Gastroesophageal sphincter (tissue), 4 donors: Measurements from ENCODE around the gene CUX1. TPM values are rescaled to one million over a fixed set of nuclear protein-coding genes. Genes with fewer than 3 reads are reported as not detected.

Source experiments
- ATAC-seq: fragments of 150-250 bp; one replicate; pipeline ENCODE4 v1.9.1; 2016; ENCODE audit warnings: mild to moderate bottlenecking, moderate library complexity
- H3K27ac ChIP-seq, 4 donors: fragments of 200-600 bp; sonication (generic) in 3 of 4; 1 replicate in 3 of 4; 2 replicates in 1 of 4; pipeline ENCODE4 v1.5.1; 2016 to 2019
- H3K27me3 ChIP-seq: fragments of 200-600 bp; sonication (generic); one replicate; pipeline ENCODE4 v1.5.1; 2019
- H3K36me3 ChIP-seq, 2 donors: fragments of 200-600 bp; sonication (generic); one replicate each; pipeline ENCODE4 v1.5.1; 2019; ENCODE audit warnings: control low read depth in 1 of 2
- H3K4me1 ChIP-seq, 3 donors: fragments of 200-600 bp; sonication (generic); 1 replicate in 2 of 3; 2 replicates in 1 of 3; pipeline ENCODE4 v1.5.1; 2016 to 2019; ENCODE audit warnings: control low read depth in 2 of 3
- H3K4me3 ChIP-seq, 2 donors: fragments of 200-600 bp; sonication (generic); one replicate each; pipeline ENCODE4 v1.5.1; 2019; ENCODE audit warnings: mild to moderate bottlenecking in 1 of 2, moderate library complexity in 1 of 2
- H3K9me3 ChIP-seq, 3 donors: fragments of 200-600 bp; sonication (generic); one replicate each; pipeline ENCODE4 v1.5.1; 2017 to 2019; ENCODE audit warnings: control low read depth in 2 of 3
- CTCF ChIP-seq, 4 experiments: fragments of 200-600 bp in 2 of 4; fragments of 450-650 bp in 2 of 4; sonication (generic) in 1 of 4; IDR thresholded peaks; one replicate each; pipeline ENCODE4 v1.5.1; 2017 to 2019; ENCODE audit warnings: antibody characterized with exemption in 4 of 4, mild to moderate bottlenecking in 2 of 4, moderate library complexity in 2 of 4
- EP300 ChIP-seq: sonication (generic); formaldehyde crosslinking; IDR thresholded peaks from one replicate; pipeline ENCODE4 v1.6.1; 2017; ENCODE audit warnings: antibody characterized with exemption, mild to moderate bottlenecking
- POLR2A ChIP-seq, 2 donors: fragments of 450-650 bp; IDR thresholded peaks; one replicate each; pipeline ENCODE4 v1.6.1; 2017; ENCODE audit warnings: antibody characterized with exemption in 2 of 2, mild to moderate bottlenecking in 2 of 2, moderate library complexity in 1 of 2
- POLR2AphosphoS5 ChIP-seq: sonication (generic); formaldehyde crosslinking; IDR thresholded peaks from one replicate; pipeline ENCODE4 v1.6.1; 2017; ENCODE audit warnings: antibody characterized with exemption
- WGBS, 2 donors: methylation state at CpG; one replicate each; pipeline ENCODE4 v1.1.5; 2018; ENCODE audit warnings: low coverage in 1 of 2; 5-methylcytosine and 5-hydroxymethylcytosine counted together
- total RNA-seq, 4 donors: library from RNA; depleted of rRNA; stranded (reverse); fragments of >200 nt; gene quantifications; one replicate each; pipeline ENCODE4 v1.1.0, GENCODE V29; 2016

The CUX1 gene
- total RNA-seq, 4 donors from 2014 or later, result 84.4 to 134 (median 110) TPM

- Histone ChIP-seq H3K9me3 (no peaks in the 10 kb centered on the region), H3K4me3 (no peak overlapping the region), H3K27me3 (no peaks in the 10 kb centered on the region), H3K27ac (no peak overlapping the region), H3K4me1 (no peaks in the 10 kb centered on the region), H3K36me3 (peaks cover 0 to 29% of the 10 kb centered on the region in 2 donors)
- 84 to 94% methylated on average over 6 to 7 of the region's 9 CpGs for WGBS, 2 donors
- no peak for ATAC-seq
- TF ChIP-seq POLR2AphosphoS5, result no peak
- no peak for TF ChIP-seq CTCF (IDR thresholded peaks at IDR 0.05)
- TF ChIP-seq EP300, result no peak
- no peak for TF ChIP-seq POLR2A (IDR thresholded peaks at IDR 0.05)
These were observed 404.5 kb downstream of the CUX1 start for GRCh38 chr7:102221961-102222360.

GRCh38 chr7:102222445-102222844 is 405.0 kb downstream of the CUX1 start:
- no peak overlapping the region for H3K27ac ChIP-seq
- H3K36me3 ChIP-seq, result peaks cover 0 to 30% of the 10 kb centered on the region in 2 donors
- WGBS, 2 donors, result 90 to 93% methylated on average over 4 to 12 of the region's 12 CpGs
- H3K27me3 ChIP-seq, result no peaks in the 10 kb centered on the region
- no peak overlapping the region for H3K4me3 ChIP-seq
- no peaks in the 10 kb centered on the region for H3K9me3 ChIP-seq
- TF ChIP-seq EP300 (no peak), CTCF (IDR thresholded peaks at IDR 0.05) (no peak), POLR2AphosphoS5 (no peak), POLR2A (IDR thresholded peaks at IDR 0.05) (no peak)
- H3K4me1 ChIP-seq, result no peaks in the 10 kb centered on the region
- no peak for ATAC-seq

DNA sequence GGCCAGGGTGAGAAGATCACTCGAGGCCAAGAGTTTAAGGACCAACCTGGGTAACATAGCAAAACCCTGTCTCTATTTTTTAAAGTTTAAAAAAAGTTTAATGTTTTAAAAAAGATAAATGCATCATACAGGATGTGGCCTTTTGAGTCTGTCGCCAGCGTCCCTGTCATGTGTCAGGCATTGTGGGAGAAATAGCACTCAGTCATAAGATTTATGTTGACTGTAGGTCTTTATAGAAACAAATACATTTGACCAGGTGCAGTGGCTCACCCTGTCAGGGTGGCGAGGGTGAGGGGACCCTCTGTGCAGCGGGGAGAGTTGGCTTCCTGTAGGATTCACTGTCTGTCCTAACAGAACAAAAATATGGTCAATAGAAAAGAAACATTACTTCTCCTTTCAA is 405.8 kb downstream of the CUX1 start:
- no peak for ATAC-seq
- 86 to 92% methylated on average over 5 of the region's 5 CpGs for WGBS, 2 donors
- peaks cover 0 to 37% of the 10 kb centered on the region in 2 donors for H3K36me3 ChIP-seq
- H3K9me3 ChIP-seq, result no peaks in the 10 kb centered on the region
- H3K27ac ChIP-seq, result no peak overlapping the region
- H3K4me3 ChIP-seq, result no peak overlapping the region
- H3K27me3 ChIP-seq, result no peaks in the 10 kb centered on the region
- no peaks in the 10 kb centered on the region for H3K4me1 ChIP-seq
- TF ChIP-seq POLR2A (IDR thresholded peaks at IDR 0.05), result no peak
- TF ChIP-seq CTCF (IDR thresholded peaks at IDR 0.05), result no peak
- no peak for TF ChIP-seq EP300
- TF ChIP-seq POLR2AphosphoS5, result no peak

DNA sequence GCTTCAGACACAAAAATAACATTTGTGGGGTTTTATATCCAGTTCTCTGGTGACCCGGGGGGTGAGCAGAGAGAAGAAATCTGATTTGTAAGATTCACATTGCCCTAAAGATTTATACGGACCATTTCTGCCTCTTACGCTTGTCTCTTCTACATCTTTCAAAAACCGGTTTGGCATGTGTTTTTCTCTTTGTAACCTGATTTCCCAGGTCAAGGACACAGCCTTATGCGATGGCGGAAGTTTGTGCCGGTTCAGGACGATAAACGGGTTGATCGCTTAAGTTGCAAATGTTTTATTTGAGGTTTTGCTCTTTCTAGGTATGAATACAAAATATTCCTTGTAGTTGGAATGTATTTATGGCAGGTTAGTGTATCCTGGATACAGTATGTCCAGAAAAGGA is 407.6 kb downstream of the CUX1 start:
- no peak overlapping the region for H3K4me3 ChIP-seq
- no peak overlapping the region for H3K27ac ChIP-seq
- H3K36me3 ChIP-seq, result peaks cover 0 to 47% of the 10 kb centered on the region in 2 donors
- no peaks in the 10 kb centered on the region for H3K4me1 ChIP-seq
- TF ChIP-seq CTCF (IDR thresholded peaks at IDR 0.05), result no peak
- TF ChIP-seq POLR2A (IDR thresholded peaks at IDR 0.05), result no peak
- no peak for TF ChIP-seq EP300
- no peak for TF ChIP-seq POLR2AphosphoS5
- WGBS, 2 donors, result 77 to 87% methylated on average over 5 to 10 of the region's 10 CpGs
- H3K9me3 ChIP-seq, result no peaks in the 10 kb centered on the region
- no peaks in the 10 kb centered on the region for H3K27me3 ChIP-seq
- no peak for ATAC-seq

- no peak overlapping the region for H3K4me3 ChIP-seq
- WGBS, 2 donors, result 90 to 97% methylated on average over 2 to 14 of the region's 18 CpGs
- ATAC-seq, result no peak
- peaks cover 0 to 71% of the 10 kb centered on the region in 2 donors for H3K36me3 ChIP-seq
- no peak for TF ChIP-seq POLR2A (IDR thresholded peaks at IDR 0.05)
- no peak for TF ChIP-seq CTCF (IDR thresholded peaks at IDR 0.05)
- no peak for TF ChIP-seq POLR2AphosphoS5
- TF ChIP-seq EP300, result no peak
- no peaks in the 10 kb centered on the region for H3K9me3 ChIP-seq
- no peak overlapping the region for H3K27ac ChIP-seq
- H3K27me3 ChIP-seq, result no peaks in the 10 kb centered on the region
- H3K4me1 ChIP-seq, result no peaks in the 10 kb centered on the region
These were observed 409.9 kb downstream of the CUX1 start for GRCh38 chr7:102227371-102227770.
